GM13976 (cell line): ENCODE data around the gene TTC7B.
A peak's percentile ranks its signal among the peaks of the same experiment; 100 is the strongest.

ENCODE experiments used
- DNase-seq: peaks from one replicate; pipeline ENCODE4 v3.0.0; 2012; ENCODE audit warnings: low spot score
- CTCF ChIP-seq: IDR thresholded peaks from 2 replicates; pipeline ENCODE4 v1.5.1; 2012; ENCODE audit warnings: borderline replicate concordance, mild to moderate bottlenecking; ENCODE audit not compliant: insufficient read depth; ENCODE audit errors: extremely low read depth, missing control alignments, control extremely low read depth
- in situ Hi-C: fragments of 300-500 bp; cut with MboI; formaldehyde crosslinking; loops from one replicate; pipeline ENCODE4 v1.12.0; 2022; ENCODE audit warnings: low sequenced_read_pairs, mixed read lengths, inconsistent platforms; ENCODE audit not compliant: unreplicated experiment

Gene TTC7B

DNA sequence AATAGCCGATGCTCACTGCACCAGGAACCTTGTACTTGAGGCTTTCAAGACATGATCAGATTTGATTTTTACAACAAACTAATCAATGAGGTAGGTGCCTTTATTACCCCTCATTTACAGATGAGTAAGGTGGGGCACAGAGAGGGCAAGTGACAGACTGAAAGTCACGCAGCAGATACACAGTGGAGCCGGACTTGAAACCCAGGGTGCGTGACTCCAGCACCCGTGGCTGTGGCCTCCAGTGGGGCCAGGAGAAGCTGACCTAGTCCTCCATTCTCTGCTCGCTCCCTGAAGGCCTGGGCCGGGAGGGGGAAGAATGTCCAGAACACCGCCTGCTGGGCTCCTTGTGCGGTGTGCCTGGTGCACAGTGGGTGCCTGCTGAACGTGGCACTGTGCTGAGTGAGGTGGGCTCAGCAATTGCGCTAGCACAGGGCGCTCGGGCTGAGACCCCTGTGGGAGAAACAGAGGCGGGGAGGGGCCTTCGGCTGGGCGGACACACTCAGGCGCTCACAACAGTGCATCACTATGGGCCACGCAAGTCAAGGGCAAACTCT is 294.2 kb downstream of the TTC7B start:
- DNase-seq: no peak
- in situ Hi-C loops: no loop called here
- TF ChIP-seq CTCF: no peak

DNA sequence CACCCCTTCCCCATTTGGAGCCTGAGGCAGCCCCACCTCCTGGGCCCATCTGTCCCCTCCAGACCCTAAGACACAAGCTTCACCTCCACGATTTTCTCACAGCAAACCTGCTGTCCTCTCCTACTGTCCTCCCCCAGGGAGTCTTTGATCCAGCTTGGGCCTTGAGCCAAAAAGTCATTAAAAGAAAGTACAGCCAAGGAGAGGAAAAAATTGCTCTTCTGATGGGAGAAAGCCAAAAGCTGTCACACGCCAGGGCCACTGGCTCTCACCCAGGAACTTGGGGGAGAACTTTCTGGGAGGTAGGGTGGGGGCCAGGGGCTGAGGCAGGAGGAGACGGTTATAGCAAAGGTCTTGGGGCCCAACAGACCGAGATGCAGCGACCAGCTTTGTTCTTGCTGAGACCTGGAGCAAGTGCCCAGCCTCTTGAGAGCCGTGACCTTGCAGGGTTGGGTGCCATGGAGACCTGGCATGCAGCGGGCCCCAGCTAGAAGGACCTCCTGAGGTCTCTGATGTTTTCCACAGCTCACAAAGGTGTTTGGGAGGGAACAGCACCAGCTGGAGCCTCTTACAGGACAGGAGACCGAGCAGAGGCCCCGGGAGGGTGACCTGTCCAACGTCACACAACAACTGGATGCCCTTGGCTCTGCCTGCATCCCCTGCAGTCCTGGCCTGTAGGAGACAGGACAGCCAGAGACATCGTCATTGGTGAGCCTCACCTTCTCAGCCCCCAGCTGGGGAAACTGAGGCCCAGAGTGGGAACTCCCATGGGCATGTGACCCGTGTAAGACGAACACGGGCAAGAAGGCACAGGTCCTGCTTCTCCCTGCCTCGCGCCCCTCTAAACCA is 294.9 kb downstream of the TTC7B start:
- in situ Hi-C loops: no loop called here
- TF ChIP-seq CTCF: no peak
- no peak for DNase-seq

DNA sequence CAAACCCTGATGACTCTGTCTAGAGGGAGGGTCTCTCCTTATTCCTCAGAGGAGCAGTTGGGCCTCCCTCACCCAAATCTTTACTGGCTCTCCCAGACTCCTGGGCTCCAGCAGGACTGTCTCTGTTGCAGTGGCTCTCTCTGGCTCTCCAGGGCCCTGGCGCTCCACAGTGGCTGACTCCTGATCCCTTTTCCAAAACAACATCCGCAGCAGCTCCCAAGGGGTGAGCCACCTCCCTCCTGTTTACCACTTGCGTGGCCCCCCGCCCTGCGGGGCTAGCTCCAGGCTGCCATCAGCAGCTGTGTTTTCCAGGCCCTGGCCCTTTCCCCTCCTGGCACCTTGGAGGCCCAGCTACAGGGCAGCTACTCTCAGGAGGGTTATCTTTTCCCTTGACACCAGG is 295.9 kb downstream of the TTC7B start:
- DNase-seq: no peak
- no peak for TF ChIP-seq CTCF
- in situ Hi-C loops: no loop called here

DNA sequence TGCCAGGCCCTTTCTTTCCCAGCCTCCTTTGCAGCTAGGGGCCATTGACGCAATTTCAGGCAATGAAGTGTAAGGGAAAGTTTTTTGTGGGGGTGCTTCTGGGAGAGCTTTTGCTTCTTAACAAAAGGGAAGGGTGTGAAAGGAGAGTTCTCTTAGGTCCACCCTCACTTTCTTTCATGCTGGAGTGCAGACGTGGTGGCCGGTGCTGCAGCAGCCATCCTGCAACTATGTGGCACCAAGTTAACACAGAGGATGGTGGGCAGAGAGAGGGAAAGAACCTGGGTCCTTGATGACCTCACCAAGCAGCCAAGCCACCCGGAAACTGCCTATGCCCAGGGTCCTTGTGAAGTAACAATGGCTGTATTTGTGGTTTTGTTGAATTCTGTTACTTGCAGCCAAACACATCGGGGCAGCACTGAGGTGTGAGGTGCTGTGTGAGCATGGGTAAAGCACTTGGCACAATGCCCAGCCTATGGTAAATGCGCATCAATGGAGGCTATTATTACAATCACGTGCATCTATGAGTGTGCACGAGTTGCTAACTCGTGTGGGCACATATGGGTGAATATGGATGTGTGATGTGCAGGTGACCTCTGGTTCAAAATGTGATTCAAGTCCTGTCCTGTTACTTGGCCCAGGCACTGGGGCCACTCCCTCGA is 296.8 kb downstream of the TTC7B start:
- in situ Hi-C loops: no loop called here
- TF ChIP-seq CTCF: no peak
- DNase-seq: no peak

DNA sequence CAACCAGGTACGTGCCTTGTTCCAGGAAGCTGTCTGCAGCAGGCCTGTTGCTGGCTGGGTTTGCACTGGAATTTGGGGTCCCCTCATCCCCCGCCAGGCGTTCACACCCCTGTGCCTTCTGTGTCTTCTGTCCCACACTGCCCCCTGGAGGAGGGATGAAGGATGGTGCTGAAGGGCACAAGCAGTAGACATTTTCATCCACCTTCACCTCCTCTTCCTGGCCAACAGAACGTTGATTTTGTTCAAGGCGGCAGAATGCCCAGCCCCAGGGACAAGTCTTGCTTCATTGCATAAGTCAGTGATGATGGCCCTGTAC is 297.3 kb downstream of the TTC7B start:
- TF ChIP-seq CTCF: peak; percentile 54
- DNase-seq: peak; percentile 72
- in situ Hi-C loops: no loop called here

DNA sequence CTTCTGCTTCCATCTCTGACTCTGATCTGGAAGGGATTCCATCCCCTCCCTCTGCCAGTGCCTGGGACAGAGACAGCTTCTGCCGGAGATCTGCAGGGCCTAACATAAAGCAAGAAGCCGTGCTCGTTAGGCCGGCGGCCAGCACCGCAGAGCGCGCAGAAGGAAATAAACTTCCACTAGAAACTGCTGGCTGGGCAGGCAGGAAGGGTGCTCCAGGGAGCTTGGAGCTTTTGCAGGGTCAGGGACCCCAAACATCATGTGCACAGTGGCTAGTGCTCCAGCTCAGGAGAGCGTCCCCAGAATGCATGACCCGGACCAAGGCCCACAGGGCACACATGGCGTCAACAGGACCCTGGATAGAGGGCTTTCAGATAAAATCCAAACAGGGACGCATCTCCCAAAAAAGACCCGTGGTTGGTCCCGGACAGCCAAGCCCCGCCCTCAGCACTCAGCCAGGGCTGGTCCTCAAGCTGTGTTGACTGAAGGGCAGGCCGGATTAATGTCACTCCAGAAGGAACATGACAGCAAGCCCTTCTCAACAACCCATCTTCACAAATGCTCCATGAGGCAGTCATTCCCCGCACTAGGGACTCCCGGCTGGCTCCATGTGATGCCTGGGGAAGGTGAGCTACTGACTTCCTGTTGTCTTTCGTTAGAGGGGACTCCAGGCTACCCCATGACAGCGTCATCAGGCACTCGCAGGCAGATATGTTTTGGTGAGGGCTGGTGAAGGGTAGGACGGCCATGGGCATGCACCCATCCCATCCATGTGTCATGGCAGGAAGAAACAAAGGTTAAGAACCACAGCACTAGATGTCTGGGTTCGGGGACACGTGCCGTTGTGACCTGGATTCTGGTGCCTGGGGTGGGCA is 297.9 kb downstream of the TTC7B start:
- in situ Hi-C loops: no loop called here
- no peak for DNase-seq

More for the DNA sequence above, 297.9 kb downstream of the TTC7B start:
- no peak for TF ChIP-seq CTCF
